Mesothelial cell of epicardium (in vitro differentiated cells): ENCODE measurements around the gene PHOSPHO1. TPM values are rescaled to one million over a fixed set of nuclear protein-coding genes. Genes with fewer than 3 reads are reported as not detected.

Experiments
- DNase-seq, 2 experiments: peaks; one replicate each; pipeline ENCODE4 v3.0.0; 2021; ENCODE audit warnings: low spot score in 2 of 2; ENCODE audit not compliant: unreplicated experiment in 2 of 2
- H3K27ac Mint-ChIP-seq: 2 replicates; pipeline ENCODE4 v1.8.0; 2021; ENCODE audit warnings: mixed read lengths
- H3K27me3 Mint-ChIP-seq: 2 replicates; pipeline ENCODE4 v1.8.0; 2021; ENCODE audit warnings: low read depth, mixed read lengths
- H3K36me3 Mint-ChIP-seq: 2 replicates; pipeline ENCODE4 v1.8.0; 2021; ENCODE audit warnings: mixed read lengths
- H3K4me1 Mint-ChIP-seq: 2 replicates; pipeline ENCODE4 v1.8.0; 2021; ENCODE audit warnings: mixed read lengths
- H3K4me3 Mint-ChIP-seq: 2 replicates; pipeline ENCODE4 v1.8.0; 2021; ENCODE audit warnings: mild to moderate bottlenecking, moderate library complexity, mixed read lengths
- H3K9me3 Mint-ChIP-seq: 2 replicates; pipeline ENCODE4 v1.8.0; 2021; ENCODE audit warnings: mixed read lengths
- CTCF ChIP-seq: fragments of 200-600 bp; sonication (generic); IDR thresholded peaks from one replicate; pipeline ENCODE4 v1.5.0; 2021; ENCODE audit warnings: antibody characterized with exemption; ENCODE audit not compliant: unreplicated experiment
- total RNA-seq: library from RNA; stranded (reverse); gene quantifications from 3 replicates; pipeline ENCODE4 v1.2.1, GENCODE V29; 2021

Gene PHOSPHO1
- total RNA-seq, 1 donor from 2014 or later = 0.25 TPM

GRCh38 chr17:49234509-49235080 lies 4.0 kb upstream of the PHOSPHO1 start:
- peaks cover 2% of the 10 kb centered on the region for H3K4me1 Mint-ChIP-seq
- TF ChIP-seq CTCF = no peak
- peaks cover 47% of the 10 kb centered on the region for H3K27me3 Mint-ChIP-seq
- no peak overlapping the region for H3K27ac Mint-ChIP-seq
- no peak overlapping the region for H3K4me3 Mint-ChIP-seq
- H3K36me3 Mint-ChIP-seq = no peaks in the 10 kb centered on the region
- H3K9me3 Mint-ChIP-seq = no peaks in the 10 kb centered on the region
- DNase-seq = no peak

DNA sequence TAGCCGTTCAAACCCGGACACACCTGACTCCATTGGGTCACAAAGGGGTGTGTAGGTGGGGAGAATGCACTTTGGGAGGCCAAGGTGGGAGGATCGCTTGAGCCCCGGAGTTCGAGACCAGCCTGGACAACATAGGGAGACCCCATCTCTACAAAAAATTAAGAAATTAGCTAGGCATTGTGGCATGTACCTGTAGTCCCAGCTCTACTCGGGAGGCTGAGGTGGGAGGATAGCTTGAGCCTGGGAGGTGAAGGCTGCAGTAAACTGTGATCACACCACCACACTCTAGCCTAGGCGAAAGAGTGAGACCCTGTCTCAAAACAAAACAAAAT lies 942 bp upstream of the PHOSPHO1 start:
- TF ChIP-seq CTCF = no peak
- Mint-ChIP-seq H3K4me3 (peak overlapping the region; percentile 69), H3K4me1 (peaks cover 3% of the 10 kb centered on the region), H3K36me3 (no peaks in the 10 kb centered on the region), H3K27ac (no peak overlapping the region), H3K27me3 (peaks cover 66% of the 10 kb centered on the region), H3K9me3 (no peaks in the 10 kb centered on the region)
- DNase-seq = no peak

DNA sequence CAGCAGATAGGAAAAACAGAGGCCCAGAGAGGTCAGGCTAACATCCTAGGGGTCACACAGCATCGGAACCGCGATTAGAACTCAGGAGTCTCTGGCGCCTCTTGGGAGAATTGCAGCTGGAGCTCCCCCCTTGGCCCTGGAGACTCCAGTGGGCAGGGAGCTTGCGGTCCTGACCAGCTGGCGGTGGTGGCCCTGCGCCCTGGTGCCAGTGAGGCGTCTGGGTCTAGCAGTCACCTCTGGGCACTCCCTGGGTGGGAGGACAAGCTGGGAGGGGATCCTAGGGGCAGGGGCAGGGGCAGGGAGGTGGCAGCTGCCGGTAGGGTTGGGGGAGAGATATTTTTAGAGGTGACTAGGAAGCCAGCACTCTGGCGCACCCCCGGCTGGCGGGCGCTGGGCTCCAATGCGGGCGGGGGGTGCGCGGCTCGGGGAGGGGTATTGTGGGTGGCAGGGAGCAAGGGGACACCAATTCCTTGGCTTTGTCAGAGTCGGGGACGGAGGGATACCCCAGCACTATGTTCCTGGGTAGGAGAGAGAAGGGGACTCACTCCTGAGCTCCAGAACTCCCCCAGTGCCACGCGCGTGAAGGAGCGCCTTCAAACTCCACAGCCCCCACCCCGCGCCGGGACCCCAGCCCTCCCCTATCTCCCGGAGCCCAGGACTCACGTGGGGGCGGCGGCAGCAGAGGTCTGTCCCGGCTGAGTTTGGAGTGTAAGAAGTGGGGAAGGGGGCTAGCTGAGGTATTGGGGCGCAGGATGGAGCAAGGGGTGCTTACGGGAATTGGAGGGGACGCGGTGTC lies 584 bp downstream of the PHOSPHO1 start:
- Mint-ChIP-seq H3K4me1 (peaks cover 3% of the 10 kb centered on the region), H3K9me3 (no peaks in the 10 kb centered on the region), H3K27me3 (peaks cover 77% of the 10 kb centered on the region), H3K27ac (no peak overlapping the region), H3K36me3 (no peaks in the 10 kb centered on the region), H3K4me3 (peak overlapping the region; percentile 69)
- no peak for TF ChIP-seq CTCF
- no peak for DNase-seq

- H3K4me1 Mint-ChIP-seq = peaks cover 5% of the 10 kb centered on the region
- no peaks in the 10 kb centered on the region for H3K9me3 Mint-ChIP-seq
- H3K27me3 Mint-ChIP-seq = peaks cover 82% of the 10 kb centered on the region
- no peaks in the 10 kb centered on the region for H3K36me3 Mint-ChIP-seq
- peak overlapping the region; percentile 55 for H3K4me3 Mint-ChIP-seq
- DNase-seq = no peak
- H3K27ac Mint-ChIP-seq = no peak overlapping the region
- no peak for TF ChIP-seq CTCF
Measured at GRCh38 chr17:49229076-49229804, 1.3 kb downstream of the PHOSPHO1 start.

- DNase-seq = peak in 1 of 2 experiments; percentile 77
- no peak overlapping the region for H3K4me3 Mint-ChIP-seq
- no peaks in the 10 kb centered on the region for H3K36me3 Mint-ChIP-seq
- TF ChIP-seq CTCF = peak; percentile 65
- no peak overlapping the region for H3K27ac Mint-ChIP-seq
- peaks cover 91% of the 10 kb centered on the region for H3K27me3 Mint-ChIP-seq
- no peaks in the 10 kb centered on the region for H3K9me3 Mint-ChIP-seq
- peaks cover 11% of the 10 kb centered on the region for H3K4me1 Mint-ChIP-seq
Measured at GRCh38 chr17:49227436-49228261, 2.9 kb downstream of the PHOSPHO1 start.
